Glutamatergic neuron (in vitro differentiated cells): ENCODE results near the gene ABCC5. TPM values are rescaled to one million over a fixed set of nuclear protein-coding genes. Genes with fewer than 3 reads are reported as not detected.

Source experiments
- DNase-seq: peaks from one replicate; pipeline ENCODE4 v3.0.0; 2022
- H3K27ac Mint-ChIP-seq: one replicate; pipeline ENCODE4 v1.8.0; 2020; ENCODE audit warnings: mild to moderate bottlenecking, mixed read lengths, inconsistent platforms; ENCODE audit not compliant: unreplicated experiment
- H3K27me3 Mint-ChIP-seq: one replicate; pipeline ENCODE4 v1.8.0; 2020; ENCODE audit warnings: mild to moderate bottlenecking, moderate library complexity, mixed read lengths, inconsistent platforms; ENCODE audit not compliant: unreplicated experiment
- H3K36me3 Mint-ChIP-seq: one replicate; pipeline ENCODE4 v1.8.0; 2020; ENCODE audit warnings: mild to moderate bottlenecking, mixed read lengths, inconsistent platforms; ENCODE audit not compliant: unreplicated experiment
- H3K4me1 Mint-ChIP-seq: one replicate; pipeline ENCODE4 v1.8.0; 2020; ENCODE audit warnings: mild to moderate bottlenecking, low read depth, mixed read lengths, inconsistent platforms; ENCODE audit not compliant: unreplicated experiment
- H3K4me3 Mint-ChIP-seq: one replicate; pipeline ENCODE4 v1.8.0; 2020; ENCODE audit warnings: mild to moderate bottlenecking, mixed read lengths, inconsistent platforms; ENCODE audit not compliant: unreplicated experiment
- H3K9me3 Mint-ChIP-seq: one replicate; pipeline ENCODE4 v1.8.0; 2020; ENCODE audit warnings: mild to moderate bottlenecking, moderate library complexity, mixed read lengths, inconsistent platforms; ENCODE audit not compliant: unreplicated experiment
- CTCF ChIP-seq: fragments of 200-600 bp; sonication (generic); IDR thresholded peaks from one replicate; pipeline ENCODE4 v1.5.0; 2021; ENCODE audit not compliant: partially characterized antibody, unreplicated experiment
- total RNA-seq: library from RNA; stranded (reverse); fragmentation: NEBNext Ultra II Directional; extraction: Animal tissue kit (Norgen Biotek cat#: 25700); gene quantifications from one replicate; pipeline ENCODE4 v1.2.1, GENCODE V29; 2021; ENCODE audit not compliant: unreplicated experiment

Gene ABCC5
- total RNA-seq, 1 donor from 2014 or later = 134 TPM

- Mint-ChIP-seq H3K4me1 (no peaks in the 10 kb centered on the region), H3K27me3 (no peaks in the 10 kb centered on the region), H3K4me3 (no peak within 1 kb of the TSS), H3K27ac (no peak within 1 kb of the TSS), H3K36me3 (no peaks in the 10 kb centered on the region), H3K9me3 (no peaks in the 10 kb centered on the region)
- no peak for DNase-seq
- TF ChIP-seq CTCF = no peak
These were observed 35.1 kb upstream of the ABCC5 start, which contains the start of gene HTR3C for GRCh38 chr3:184052767-184053166. Gene HTR3C (plus strand): TSS chr3:184053047. CDS start chr3:184053081, 34 bp downstream.

DNA sequence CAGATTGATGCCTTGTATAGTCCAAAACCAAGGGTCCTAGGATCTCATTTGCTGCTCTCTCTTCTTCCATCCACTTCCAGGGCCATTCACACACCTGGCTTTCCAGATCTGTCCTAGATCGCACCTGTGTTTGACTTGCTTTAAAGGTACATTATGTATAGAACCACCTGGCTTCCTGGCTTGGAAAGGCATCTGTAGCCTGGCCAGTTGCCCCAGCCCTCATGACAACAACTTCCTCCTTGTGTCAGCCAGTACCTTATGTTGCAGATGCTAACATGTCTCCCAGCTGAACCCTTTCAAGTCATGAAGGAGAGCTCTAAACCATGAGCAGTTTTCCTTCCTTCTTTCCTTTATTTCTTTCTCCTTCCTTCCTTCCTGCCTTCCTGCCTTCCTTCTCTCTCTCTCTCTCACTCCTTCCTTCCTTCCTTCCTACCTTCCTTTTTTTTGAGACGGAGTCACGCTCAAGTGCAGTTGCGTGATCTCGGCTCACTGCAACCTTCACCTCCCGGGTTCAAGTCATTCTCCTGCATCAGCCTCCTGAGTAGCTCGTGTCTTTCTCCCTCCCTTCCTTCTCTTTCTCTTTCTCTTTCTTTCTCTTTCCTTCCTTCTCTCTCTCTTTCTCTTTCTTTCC is 32.6 kb upstream of the ABCC5 start:
- DNase-seq = no peak
- Mint-ChIP-seq H3K36me3 (peaks cover 4% of the 10 kb centered on the region), H3K4me3 (no peak overlapping the region), H3K4me1 (no peaks in the 10 kb centered on the region), H3K9me3 (peaks cover 3% of the 10 kb centered on the region), H3K27ac (no peak overlapping the region), H3K27me3 (no peaks in the 10 kb centered on the region)
- TF ChIP-seq CTCF = no peak

DNA sequence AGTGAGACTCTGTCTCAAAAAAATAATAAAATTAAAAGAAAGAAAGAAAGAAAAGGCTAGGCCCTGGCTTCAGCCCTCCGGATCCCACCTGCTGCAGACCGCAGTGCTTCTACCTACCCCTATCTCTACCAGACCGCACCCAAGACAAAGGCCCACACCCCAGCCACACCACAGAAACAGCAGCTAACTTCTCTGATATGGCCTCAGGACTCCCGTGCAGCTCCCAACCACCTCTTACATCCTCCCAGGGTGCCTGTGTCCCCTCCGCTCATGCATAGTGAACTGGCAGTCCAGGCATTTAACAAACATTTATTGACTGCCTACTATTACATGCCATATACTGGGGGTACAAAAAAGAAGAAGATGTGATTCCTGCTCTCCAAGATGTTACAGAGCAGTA is 28.3 kb upstream of the ABCC5 start:
- Mint-ChIP-seq H3K4me1 (no peaks in the 10 kb centered on the region), H3K27me3 (peaks cover 3% of the 10 kb centered on the region), H3K9me3 (peaks cover 3% of the 10 kb centered on the region), H3K4me3 (no peak overlapping the region), H3K27ac (no peak overlapping the region), H3K36me3 (peaks cover 4% of the 10 kb centered on the region)
- TF ChIP-seq CTCF = no peak
- no peak for DNase-seq

DNA sequence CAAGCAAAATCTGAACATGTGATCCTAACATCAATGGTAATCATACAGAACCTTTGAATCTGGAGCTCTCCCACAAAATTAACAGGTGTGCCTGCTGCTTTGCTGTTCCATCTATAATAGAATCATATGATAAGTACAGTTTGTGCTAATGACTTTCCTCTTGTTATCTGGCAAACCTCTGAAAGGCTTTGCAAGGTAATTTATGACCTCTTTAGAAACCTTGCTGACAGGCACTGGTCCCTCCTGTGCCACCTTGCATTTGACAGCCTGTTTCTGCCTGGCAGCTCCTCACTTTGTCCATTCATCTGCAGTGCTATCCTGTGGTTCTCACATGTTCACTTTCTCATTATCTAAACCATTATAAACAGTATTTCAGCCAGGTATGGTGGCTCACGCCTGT is 24.9 kb upstream of the ABCC5 start:
- H3K4me1 Mint-ChIP-seq = peaks cover 15% of the 10 kb centered on the region
- peaks cover 9% of the 10 kb centered on the region for H3K27me3 Mint-ChIP-seq
- no peak for DNase-seq

More for the DNA sequence above, 24.9 kb upstream of the ABCC5 start:
- H3K27ac Mint-ChIP-seq = no peak overlapping the region
- H3K4me3 Mint-ChIP-seq = no peak overlapping the region
- peaks cover 4% of the 10 kb centered on the region for H3K36me3 Mint-ChIP-seq
- H3K9me3 Mint-ChIP-seq = peaks cover 11% of the 10 kb centered on the region
- no peak for TF ChIP-seq CTCF
